GM12865 (cell line): ENCODE data around the gene WNT9A.

Source experiments
- DNase-seq: peaks from one replicate; pipeline ENCODE4 v3.0.0; 2010; ENCODE audit warnings: low read depth
- H3K4me3 ChIP-seq: 2 replicates; pipeline ENCODE4 v1.5.1; 2011; ENCODE audit warnings: mild to moderate bottlenecking, low read depth, low read length, control low read depth
- CTCF ChIP-seq: IDR thresholded peaks from 2 replicates; pipeline ENCODE4 v1.5.1; 2011; ENCODE audit warnings: low read length, control low read depth, low read depth, inconsistent platforms; ENCODE audit not compliant: insufficient read depth; ENCODE audit errors: missing control alignments

The WNT9A gene

GRCh38 chr1:227901906-227902640 is 45.7 kb downstream of the WNT9A start:
- no peak overlapping the region for H3K4me3 ChIP-seq
- no peak for TF ChIP-seq CTCF
- no peak for DNase-seq

GRCh38 chr1:227901239-227901905 is 46.4 kb downstream of the WNT9A start:
- no peak for DNase-seq
- TF ChIP-seq CTCF, result no peak
- H3K4me3 ChIP-seq, result no peak overlapping the region

GRCh38 chr1:227900571-227901051 is 47.1 kb downstream of the WNT9A start:
- no peak for DNase-seq
- TF ChIP-seq CTCF, result no peak
- H3K4me3 ChIP-seq, result no peak overlapping the region

- DNase-seq, result no peak
- H3K4me3 ChIP-seq, result no peak overlapping the region
- TF ChIP-seq CTCF, result no peak
Observed at GRCh38 chr1:227899820-227900449, 47.8 kb downstream of the WNT9A start.

GRCh38 chr1:227899141-227899819 is 48.5 kb downstream of the WNT9A start:
- no peak for TF ChIP-seq CTCF
- no peak overlapping the region for H3K4me3 ChIP-seq
- no peak for DNase-seq

- DNase-seq, result no peak
- TF ChIP-seq CTCF, result no peak
- no peak overlapping the region for H3K4me3 ChIP-seq
Observed at GRCh38 chr1:227898502-227899140, 49.1 kb downstream of the WNT9A start.
